Measurements from ENCODE around the gene SULT6B1. TPM values are rescaled to one million over a fixed set of nuclear protein-coding genes. Genes with fewer than 3 reads are reported as not detected.
A peak's percentile ranks its signal among the peaks of the same experiment; 100 is the strongest.
"Not testable (repeated sequence)": the region's sequence is repeated elsewhere in the genome, so short reads cannot be mapped to it uniquely, and the experiment has no call there.

SULT6B1 gene
- total RNA-seq, 6 experiments from 2014 or later, result not detected

GRCh38 chr2:37196320-37197195 lies 8.1 kb upstream of the SULT6B1 start, which contains the start of gene CEBPZOS:
TSS of gene CEBPZOS (plus strand) at chr2:37196496. CDS start at chr2:37199705, 3,209 bp downstream.
- DNase-seq, result peak; percentile 89
- peak within 1 kb of the TSS; percentile 78 to 91 (median 83) for H3K27ac ChIP-seq
- no peaks in the 10 kb centered on the region for H3K9me3 ChIP-seq
- peak within 1 kb of the TSS; percentile 74 to 91 (median 89) for H3K4me3 ChIP-seq
- peaks cover 0 to 9% (median 4%) of the 10 kb centered on the region in 4 donors for H3K4me1 ChIP-seq
- peak; percentile 80 for TF ChIP-seq POLR2A (IDR thresholded peaks at IDR 0.05)
- no peak for TF ChIP-seq CTCF (IDR thresholded peaks at IDR 0.05)
- peaks cover 0 to 13% (median 0%) of the 10 kb centered on the region in 4 donors for H3K36me3 ChIP-seq
- ATAC-seq, result peak; percentile 92 to 94 (median 92)
- WGBS (ENCODE audit: insufficient coverage, low coverage, low lambda C conversion rate, missing lambda C conversion rate), result under 1% methylated on average over 20 of the region's 72 CpGs
- no peaks in the 10 kb centered on the region for H3K27me3 ChIP-seq
- intact Hi-C loops (cut with DNase I), result no loop called here

- H3K27me3 ChIP-seq; ATAC-seq; DNase-seq; intact Hi-C loops (cut with DNase I); H3K9me3 ChIP-seq; H3K4me1 ChIP-seq; H3K36me3 ChIP-seq: not testable (repeated sequence)
- 81% methylated on average over 17 of the region's 20 CpGs for WGBS (ENCODE audit: insufficient coverage, low coverage, low lambda C conversion rate, missing lambda C conversion rate)
- Histone ChIP-seq H3K27ac (peak overlapping the region; percentile 78 to 91 (median 83)), H3K4me3 (peak overlapping the region; percentile 74 to 91 (median 89))
These were observed 7.4 kb upstream of the SULT6B1 start for GRCh38 chr2:37195862-37196319.

DNA sequence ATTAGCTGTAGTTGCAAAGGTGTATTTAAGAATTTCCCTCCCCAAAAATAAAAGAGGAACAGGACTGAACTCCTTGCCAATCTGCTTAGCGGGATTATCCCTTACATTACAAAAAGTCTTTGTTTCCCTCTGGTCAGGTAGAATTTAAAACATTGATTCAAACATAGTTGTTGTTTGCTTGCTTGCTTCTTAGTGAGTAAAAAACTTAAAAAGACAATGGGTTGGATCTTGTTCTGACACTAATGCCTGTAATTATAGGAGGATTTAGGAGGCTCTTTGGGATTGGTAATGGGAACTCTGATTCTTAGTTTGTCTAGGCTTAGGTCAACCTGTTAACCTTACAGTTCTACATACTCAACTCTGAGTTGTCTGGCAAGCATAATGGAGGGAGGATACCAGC lies 4.1 kb upstream of the SULT6B1 start:
- Histone ChIP-seq H3K36me3 (no peaks in the 10 kb centered on the region), H3K4me3 (no peak overlapping the region), H3K27me3 (no peaks in the 10 kb centered on the region), H3K27ac (no peak overlapping the region), H3K9me3 (no peaks in the 10 kb centered on the region), H3K4me1 (peaks cover 0 to 5% (median 3%) of the 10 kb centered on the region in 4 donors)
- DNase-seq (no peak), ATAC-seq (no peak)
- intact Hi-C loops (cut with DNase I), result no loop called here
- no peak for TF ChIP-seq CTCF (IDR thresholded peaks at IDR 0.05)
- TF ChIP-seq POLR2A (IDR thresholded peaks at IDR 0.05), result no peak
- 93% methylated on average over 1 of the region's 1 CpG for WGBS (ENCODE audit: insufficient coverage, low coverage, low lambda C conversion rate, missing lambda C conversion rate)

DNA sequence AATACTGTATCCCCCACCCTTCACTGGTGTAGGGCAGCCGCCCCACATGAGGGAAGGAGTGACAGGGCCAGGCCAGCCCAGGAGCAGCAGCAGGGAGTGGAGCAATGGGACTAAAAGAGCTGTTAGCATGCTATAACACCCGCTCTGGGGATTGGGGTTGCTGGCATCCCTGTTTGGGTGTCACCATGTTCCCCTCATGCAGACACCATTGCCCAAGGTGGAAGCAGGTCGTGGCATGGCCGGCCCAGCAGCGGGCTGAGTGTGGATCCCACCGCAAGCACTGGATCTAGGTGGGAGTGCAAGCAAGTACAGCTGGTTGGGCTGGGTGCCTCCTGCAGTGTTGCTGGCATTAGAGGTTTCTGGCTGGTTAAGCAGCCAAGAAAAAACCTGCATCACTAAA lies 3.3 kb upstream of the SULT6B1 start:
- H3K4me1 ChIP-seq, result no peaks in the 10 kb centered on the region
- no peak for TF ChIP-seq POLR2A (IDR thresholded peaks at IDR 0.05)
- TF ChIP-seq CTCF (IDR thresholded peaks at IDR 0.05), result no peak
- intact Hi-C loops (cut with DNase I), result no loop called here
- no peak overlapping the region for H3K27ac ChIP-seq
- no CpG with 5 or more reads among the region's 6 CpGs for WGBS (ENCODE audit: insufficient coverage, low coverage, low lambda C conversion rate, missing lambda C conversion rate)
- ATAC-seq (no peak), DNase-seq (no peak)
- no peak overlapping the region for H3K4me3 ChIP-seq
- no peaks in the 10 kb centered on the region for H3K9me3 ChIP-seq
- H3K36me3 ChIP-seq, result no peaks in the 10 kb centered on the region
- no peaks in the 10 kb centered on the region for H3K27me3 ChIP-seq

DNA sequence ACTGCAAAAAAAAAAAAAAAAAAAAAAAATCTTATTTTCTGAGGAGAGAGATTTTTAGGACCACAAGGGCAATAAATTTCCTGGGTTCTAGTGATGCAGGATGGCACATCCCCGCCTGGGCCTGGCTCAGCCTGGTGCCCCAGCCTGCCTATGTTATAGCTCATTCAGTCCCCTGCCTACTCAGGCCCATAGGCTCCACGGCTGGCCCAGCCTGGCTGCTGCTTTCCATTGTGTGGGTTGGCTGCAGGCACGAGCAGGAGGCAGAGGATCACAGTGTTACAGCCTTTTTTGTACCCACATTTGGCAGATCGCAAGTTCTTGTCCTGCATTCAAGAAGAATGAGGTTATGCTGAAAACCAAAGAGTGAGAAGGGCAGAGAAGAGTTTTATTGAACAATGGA lies 2.8 kb upstream of the SULT6B1 start:
- no peaks in the 10 kb centered on the region for H3K4me1 ChIP-seq
- no peak overlapping the region for H3K4me3 ChIP-seq
- TF ChIP-seq POLR2A (IDR thresholded peaks at IDR 0.05), result no peak
- TF ChIP-seq CTCF (IDR thresholded peaks at IDR 0.05), result no peak
- no peaks in the 10 kb centered on the region for H3K27me3 ChIP-seq
- no peak overlapping the region for H3K27ac ChIP-seq
- no peak for ATAC-seq
- WGBS (ENCODE audit: insufficient coverage, low coverage, low lambda C conversion rate, missing lambda C conversion rate), result 93% methylated on average over 2 of the region's 4 CpGs
- no peaks in the 10 kb centered on the region for H3K9me3 ChIP-seq
- H3K36me3 ChIP-seq, result no peaks in the 10 kb centered on the region
- intact Hi-C loops (cut with DNase I), result no loop called here
- DNase-seq, result no peak
